Stimulated activated CD4-positive, alpha-beta T cell treated with anti-CD3 and anti-CD28 coated beads, TNF-alpha, amount 100 ng/mL, for 1 hour (primary cell): ENCODE data around the gene XIST.
"Not testable (repeated sequence)": the region's sequence is repeated elsewhere in the genome, so short reads cannot be mapped to it uniquely, and the experiment has no call there.

Experiments used
- DNase-seq, 3 donors: peaks; one replicate each; pipeline ENCODE4 v3.0.0-alpha.2; 2020; ENCODE audit warnings: low read depth in 3 of 3, low spot score in 1 of 3

Gene XIST

GRCh38 chrX:73840120-73840924 is 12.2 kb downstream of the XIST start:
- no peak for DNase-seq

- no peak for DNase-seq
These were observed 13.4 kb downstream of the XIST start for GRCh38 chrX:73839152-73839551.

- DNase-seq = no peak
These were observed 14.4 kb downstream of the XIST start for GRCh38 chrX:73838123-73838522.

- DNase-seq = no peak
These were observed 15.5 kb downstream of the XIST start for GRCh38 chrX:73836956-73837477.

GRCh38 chrX:73834219-73834618 is 18.3 kb downstream of the XIST start:
- DNase-seq = no peak

- no peak for DNase-seq
These were observed 20.2 kb downstream of the XIST start for GRCh38 chrX:73832319-73832718.

GRCh38 chrX:73831500-73831899 is 21.0 kb downstream of the XIST start:
- DNase-seq = no peak

GRCh38 chrX:73830489-73831414 is 21.8 kb downstream of the XIST start:
- DNase-seq = no peak

- no peak for DNase-seq
These were observed 22.5 kb downstream of the XIST start for GRCh38 chrX:73829890-73830466.

- DNase-seq = no peak
These were observed 24.3 kb downstream of the XIST start for GRCh38 chrX:73828080-73828720.

- DNase-seq = no peak
These were observed 25.1 kb downstream of the XIST start for GRCh38 chrX:73827406-73827805.

GRCh38 chrX:73826996-73827395 is 25.5 kb downstream of the XIST start:
- DNase-seq = no peak

- DNase-seq = no peak
These were observed 26.9 kb downstream of the XIST start for GRCh38 chrX:73825569-73825968.

GRCh38 chrX:73823473-73824004 is 29.0 kb downstream of the XIST start:
- no peak for DNase-seq

GRCh38 chrX:73822775-73823174 is 29.7 kb downstream of the XIST start:
- DNase-seq = no peak

- no peak for DNase-seq
These were observed 30.5 kb downstream of the XIST start for GRCh38 chrX:73821921-73822559.

- DNase-seq = not testable (repeated sequence)
These were observed 32.5 kb downstream of the XIST start for GRCh38 chrX:73819864-73820558.

GRCh38 chrX:73818200-73819116 is 34.1 kb downstream of the XIST start:
- no peak for DNase-seq
